GM12878 (cell line): ENCODE measurements around the gene ID4.

Experiments
- ASH2L ChIP-seq: fragments of 300-600, 200-600 bp; sonication (generic); IDR thresholded peaks from 2 replicates; pipeline ENCODE4 v1.6.1; 2017; ENCODE audit warnings: low read depth, mild to moderate bottlenecking, borderline replicate concordance
- CHD4 ChIP-seq: fragments of 200-600 bp; sonication (generic); IDR thresholded peaks from 2 replicates; pipeline ENCODE4 v1.6.1; 2016; ENCODE audit warnings: mild to moderate bottlenecking
- EP300 ChIP-seq, 2 experiments: fragments of 150-350 bp in 1 of 2; IDR thresholded peaks; 2 replicates each; pipeline ENCODE4 v1.6.1; 2011 to 2012; ENCODE audit warnings: low read depth in 2 of 2, low read length in 2 of 2, borderline replicate concordance in 1 of 2, improper control_type of control experiment in 1 of 2, inconsistent platforms in 1 of 2; ENCODE audit not compliant: control insufficient read depth in 1 of 2
- ESRRA ChIP-seq: IDR thresholded peaks from 2 replicates; pipeline ENCODE4 v1.6.1; 2012; ENCODE audit warnings: mild to moderate bottlenecking, low read length, improper control_type of control experiment
- EZH2 ChIP-seq: IDR thresholded peaks from 2 replicates; pipeline ENCODE4 v1.6.1; 2012; ENCODE audit warnings: low read depth, mild to moderate bottlenecking, control low read depth, inconsistent platforms, low read length, borderline replicate concordance; ENCODE audit not compliant: control insufficient read depth
- JUNB ChIP-seq: IDR thresholded peaks from 2 replicates; pipeline ENCODE4 v1.6.1; 2016; ENCODE audit warnings: antibody characterized with exemption, mild to moderate bottlenecking
- JUND ChIP-seq: IDR thresholded peaks from 2 replicates; pipeline ENCODE4 v1.6.1; 2012; ENCODE audit warnings: low read depth, mild to moderate bottlenecking, low read length, improper control_type of control experiment, moderate library complexity
- POLR2AphosphoS5 ChIP-seq: IDR thresholded peaks from 2 replicates; pipeline ENCODE4 v1.6.1; 2011; ENCODE audit warnings: mild to moderate bottlenecking, low read length, inconsistent platforms
- RCOR1 ChIP-seq: conservative IDR thresholded peaks from 2 replicates; pipeline ENCODE4 v1.6.1; 2012; ENCODE audit warnings: low read depth, low read length, improper control_type of control experiment
- TF ChIP-seq, protein P1 (sequence below), 3 experiments: IDR thresholded peaks in 2 of 3; conservative IDR thresholded peaks in 1 of 3; 2 replicates each; pipeline ENCODE4 v1.5.1; 2011; ENCODE audit warnings: low read depth in 3 of 3, low read length in 3 of 3, mild to moderate bottlenecking in 3 of 3, control low read depth in 2 of 3, moderate library complexity in 2 of 3, inconsistent platforms in 1 of 3, mixed read lengths in 1 of 3; ENCODE audit not compliant: control insufficient read depth in 2 of 3, insufficient read depth in 1 of 3; ENCODE audit errors: extremely low read depth in 1 of 3

DNA sequence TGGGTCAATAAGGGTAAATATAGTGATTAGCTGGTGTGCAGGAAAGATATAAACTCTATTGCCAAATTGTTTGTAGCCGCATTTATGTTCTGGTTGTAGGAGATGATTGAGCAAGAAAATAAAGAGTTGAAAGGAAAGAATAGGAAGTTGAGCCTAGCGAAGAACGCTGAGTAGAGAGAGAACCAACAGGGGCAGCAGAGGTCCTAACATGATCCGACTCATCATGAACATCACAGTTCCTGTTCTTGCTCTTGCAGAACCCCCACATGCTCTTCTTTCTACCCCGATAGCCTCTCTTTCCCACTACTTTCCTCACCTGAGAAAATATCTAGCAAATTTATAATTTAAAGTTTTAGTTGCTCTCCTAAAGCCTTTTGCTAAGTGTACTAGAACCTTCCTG, 9.9 kb upstream of the ID4 start:
- TF ChIP-seq, protein P1, sequence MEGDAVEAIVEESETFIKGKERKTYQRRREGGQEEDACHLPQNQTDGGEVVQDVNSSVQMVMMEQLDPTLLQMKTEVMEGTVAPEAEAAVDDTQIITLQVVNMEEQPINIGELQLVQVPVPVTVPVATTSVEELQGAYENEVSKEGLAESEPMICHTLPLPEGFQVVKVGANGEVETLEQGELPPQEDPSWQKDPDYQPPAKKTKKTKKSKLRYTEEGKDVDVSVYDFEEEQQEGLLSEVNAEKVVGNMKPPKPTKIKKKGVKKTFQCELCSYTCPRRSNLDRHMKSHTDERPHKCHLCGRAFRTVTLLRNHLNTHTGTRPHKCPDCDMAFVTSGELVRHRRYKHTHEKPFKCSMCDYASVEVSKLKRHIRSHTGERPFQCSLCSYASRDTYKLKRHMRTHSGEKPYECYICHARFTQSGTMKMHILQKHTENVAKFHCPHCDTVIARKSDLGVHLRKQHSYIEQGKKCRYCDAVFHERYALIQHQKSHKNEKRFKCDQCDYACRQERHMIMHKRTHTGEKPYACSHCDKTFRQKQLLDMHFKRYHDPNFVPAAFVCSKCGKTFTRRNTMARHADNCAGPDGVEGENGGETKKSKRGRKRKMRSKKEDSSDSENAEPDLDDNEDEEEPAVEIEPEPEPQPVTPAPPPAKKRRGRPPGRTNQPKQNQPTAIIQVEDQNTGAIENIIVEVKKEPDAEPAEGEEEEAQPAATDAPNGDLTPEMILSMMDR (IDR thresholded peaks at IDR 0.05 in 2 of 3, conservative IDR thresholded peaks at IDR 0.05 in 1 of 3; ENCODE audit: control insufficient read depth in 2 of 3, extremely low read depth in 1 of 3, insufficient read depth in 1 of 3, low read depth in 3 of 3, low read length in 3 of 3) = no peak
- TF ChIP-seq ASH2L = no peak
- no peak for TF ChIP-seq EZH2
- no peak for TF ChIP-seq EP300 (IDR thresholded peaks at IDR 0.05; ENCODE audit: borderline replicate concordance in 1 of 2, control insufficient read depth in 1 of 2, low read depth in 2 of 2, low read length in 2 of 2)
- TF ChIP-seq JUND = no peak
- no peak for TF ChIP-seq CHD4
- no peak for TF ChIP-seq ESRRA
- TF ChIP-seq JUNB = no peak
- no peak for TF ChIP-seq POLR2AphosphoS5
- TF ChIP-seq RCOR1 = no peak
